A673 (cell line): Measurements from ENCODE around the gene TGIF1. TPM values are rescaled to one million over a fixed set of nuclear protein-coding genes. Genes with fewer than 3 reads are reported as not detected.
"Not testable (repeated sequence)": the region's sequence is repeated elsewhere in the genome, so short reads cannot be mapped to it uniquely, and the experiment has no call there.

Experiments
- BruUV-seq: library from RNA; stranded (reverse); fragments of 400-500 nt; replicated peaks from 2 replicates; lab custom pipeline; 2021; lab: Mats Ljungman, UMichigan
- CTCF ChIA-PET: fragments of 300-600 bp; sonication (Branson Sonifier 250); formaldehyde crosslinking; loops from one replicate; lab custom pipeline; 2022; ENCODE audit warnings: antibody characterized with exemption; lab: Charles Lee
- POLR2A ChIA-PET: fragments of 300-600 bp; sonication (Branson Sonifier 250); formaldehyde crosslinking; loops from one replicate; lab custom pipeline; 2022; ENCODE audit warnings: antibody characterized with exemption; ENCODE audit not compliant: low non-redundant PET; lab: Charles Lee
- DNase-seq: peaks from one replicate; pipeline ENCODE4 v3.0.0-alpha.2; 2015; ENCODE audit warnings: low spot score
- H3K27ac ChIP-seq: fragments of 200-600 bp; sonication (generic); 2 replicates; pipeline ENCODE4 v1.5.1; 2016; ENCODE audit warnings: mixed run types, low read depth, mild to moderate bottlenecking, mixed read lengths, antibody characterized with exemption, low read length; ENCODE audit not compliant: poor library complexity, severe bottlenecking
- H3K27me3 ChIP-seq: fragments of 200-600 bp; sonication (generic); replicated peaks from 2 replicates; pipeline ENCODE4 v1.6.1; 2017; ENCODE audit warnings: mixed run types, low read depth, mild to moderate bottlenecking, mixed read lengths, antibody characterized with exemption, low read length; ENCODE audit not compliant: insufficient read depth, poor library complexity
- H3K36me3 ChIP-seq: fragments of 200-600 bp; sonication (generic); 2 replicates; pipeline ENCODE4 v1.6.1; 2016; ENCODE audit warnings: mixed run types, mild to moderate bottlenecking, mixed read lengths, antibody characterized with exemption, low read length; ENCODE audit not compliant: insufficient read depth, poor library complexity, severe bottlenecking
- H3K4me1 ChIP-seq: fragments of 200-600 bp; sonication (generic); 2 replicates; pipeline ENCODE4 v1.6.1; 2017; ENCODE audit warnings: mixed run types, mild to moderate bottlenecking, mixed read lengths, antibody characterized with exemption, low read length; ENCODE audit not compliant: insufficient read depth, poor library complexity, severe bottlenecking
- H3K4me3 ChIP-seq: fragments of 200-600 bp; sonication (generic); 2 replicates; pipeline ENCODE4 v1.5.1; 2016; ENCODE audit warnings: low read depth, mixed run types, mild to moderate bottlenecking, mixed read lengths, low read length; ENCODE audit not compliant: poor library complexity, severe bottlenecking
- H3K9me3 ChIP-seq: fragments of 200-600 bp; sonication (generic); 2 replicates; pipeline ENCODE4 v1.6.1; 2016; ENCODE audit warnings: mixed run types, low read depth, mild to moderate bottlenecking, mixed read lengths, antibody characterized with exemption, low read length; ENCODE audit not compliant: poor library complexity, severe bottlenecking
- EZH2 ChIP-seq: fragments of 200-600 bp; sonication (generic); IDR thresholded peaks from 2 replicates; pipeline ENCODE4 v1.6.1; 2017; ENCODE audit warnings: borderline replicate concordance, low read depth, mild to moderate bottlenecking, mixed read lengths, antibody characterized with exemption, low read length; ENCODE audit not compliant: poor library complexity, severe bottlenecking
- intact Hi-C: fragments of 100-400 bp; cut with micrococcal nuclease; formaldehyde crosslinking; loops from one replicate; pipeline ENCODE4 v1.10.0; 2022; ENCODE audit not compliant: unreplicated experiment
- total RNA-seq: library from RNA; stranded (reverse); gene quantifications from 2 replicates; pipeline ENCODE4 v1.2.3, GENCODE V29; 2021
- TF ChIP-seq, protein P1 (sequence below): fragments of 300-800, 200-600 bp; sonication (generic); conservative IDR thresholded peaks from 2 replicates; pipeline ENCODE4 v1.5.1; 2017; ENCODE audit warnings: low read depth, mild to moderate bottlenecking, antibody characterized with exemption, low read length, moderate library complexity, mixed read lengths

Gene TGIF1
- total RNA-seq, 1 experiment from 2014 or later = 98.3 TPM

DNA sequence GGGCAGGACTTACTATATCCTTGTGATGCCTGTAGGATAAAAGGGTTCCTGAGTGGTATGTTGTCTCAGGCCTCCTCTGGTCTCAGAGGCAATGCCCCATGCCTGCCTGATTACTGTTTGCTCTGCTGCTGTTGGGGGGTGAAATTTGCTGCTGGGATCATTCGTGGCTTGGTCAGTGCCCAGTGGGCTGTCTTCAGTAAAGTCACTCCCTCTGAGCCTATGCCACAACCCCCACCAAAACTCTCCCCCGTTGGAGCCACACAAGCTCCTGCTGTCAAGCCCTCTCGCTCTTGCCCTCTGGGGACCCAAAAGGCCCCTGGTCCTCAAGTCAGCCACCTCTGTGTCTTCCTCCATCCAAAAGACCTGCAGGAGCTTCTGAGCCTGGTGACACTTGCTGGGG is 38.6 kb upstream of the TGIF1 start:
- no peaks in the 10 kb centered on the region for H3K4me1 ChIP-seq
- no peaks in the 10 kb centered on the region for H3K9me3 ChIP-seq
- no peaks in the 10 kb centered on the region for H3K36me3 ChIP-seq
- CTCF ChIA-PET = no interaction called here
- no peak overlapping the region for H3K4me3 ChIP-seq
- POLR2A ChIA-PET = no interaction called here
- TF ChIP-seq, protein P1, sequence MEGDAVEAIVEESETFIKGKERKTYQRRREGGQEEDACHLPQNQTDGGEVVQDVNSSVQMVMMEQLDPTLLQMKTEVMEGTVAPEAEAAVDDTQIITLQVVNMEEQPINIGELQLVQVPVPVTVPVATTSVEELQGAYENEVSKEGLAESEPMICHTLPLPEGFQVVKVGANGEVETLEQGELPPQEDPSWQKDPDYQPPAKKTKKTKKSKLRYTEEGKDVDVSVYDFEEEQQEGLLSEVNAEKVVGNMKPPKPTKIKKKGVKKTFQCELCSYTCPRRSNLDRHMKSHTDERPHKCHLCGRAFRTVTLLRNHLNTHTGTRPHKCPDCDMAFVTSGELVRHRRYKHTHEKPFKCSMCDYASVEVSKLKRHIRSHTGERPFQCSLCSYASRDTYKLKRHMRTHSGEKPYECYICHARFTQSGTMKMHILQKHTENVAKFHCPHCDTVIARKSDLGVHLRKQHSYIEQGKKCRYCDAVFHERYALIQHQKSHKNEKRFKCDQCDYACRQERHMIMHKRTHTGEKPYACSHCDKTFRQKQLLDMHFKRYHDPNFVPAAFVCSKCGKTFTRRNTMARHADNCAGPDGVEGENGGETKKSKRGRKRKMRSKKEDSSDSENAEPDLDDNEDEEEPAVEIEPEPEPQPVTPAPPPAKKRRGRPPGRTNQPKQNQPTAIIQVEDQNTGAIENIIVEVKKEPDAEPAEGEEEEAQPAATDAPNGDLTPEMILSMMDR = no peak
- TF ChIP-seq EZH2 = no peak
- no peaks in the 10 kb centered on the region for H3K27me3 ChIP-seq
- no peak overlapping the region for H3K27ac ChIP-seq
- intact Hi-C loops = no loop called here
- no peak for DNase-seq
- no TSS peak for BruUV-seq

GRCh38 chr18:3411854-3412268 is 38.1 kb upstream of the TGIF1 start:
- ChIA-PET POLR2A (no interaction called here), CTCF (no interaction called here)
- no peaks in the 10 kb centered on the region for H3K9me3 ChIP-seq
- H3K4me3 ChIP-seq = no peak overlapping the region
- no peaks in the 10 kb centered on the region for H3K27me3 ChIP-seq
- DNase-seq = no peak
- H3K4me1 ChIP-seq = no peaks in the 10 kb centered on the region
- intact Hi-C loops = no loop called here
- no peak overlapping the region for H3K27ac ChIP-seq
- no peaks in the 10 kb centered on the region for H3K36me3 ChIP-seq
- TF ChIP-seq, protein P1 = no peak
- no peak for TF ChIP-seq EZH2
- BruUV-seq = no TSS peak

- H3K27me3 ChIP-seq, H3K4me1 ChIP-seq, CTCF ChIA-PET, POLR2A ChIA-PET, H3K36me3 ChIP-seq, intact Hi-C loops, H3K4me3 ChIP-seq, BruUV-seq, DNase-seq, H3K9me3 ChIP-seq, H3K27ac ChIP-seq: not testable (repeated sequence)
These were observed 37.4 kb upstream of the TGIF1 start for GRCh38 chr18:3412528-3412927.

DNA sequence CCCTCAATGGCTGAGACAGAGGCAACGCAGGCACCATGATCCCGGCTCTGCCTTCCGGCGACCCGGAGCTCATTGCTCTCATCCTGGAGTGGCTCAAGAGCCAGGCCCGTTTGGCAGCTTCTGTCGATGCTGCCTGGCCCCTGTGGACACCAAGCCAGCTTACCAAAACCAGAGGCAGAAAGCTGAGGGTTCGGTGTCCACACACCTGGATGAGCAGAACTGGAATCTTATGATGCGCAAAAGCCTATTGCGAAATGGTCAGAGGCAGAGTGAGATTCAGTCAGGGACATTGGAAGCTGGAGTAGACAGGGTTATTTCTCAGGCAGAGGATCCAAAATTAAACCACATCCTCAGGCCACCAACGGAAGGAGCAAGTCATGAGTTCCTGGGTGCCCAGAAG is 34.9 kb upstream of the TGIF1 start:
- no peaks in the 10 kb centered on the region for H3K27me3 ChIP-seq
- TF ChIP-seq EZH2 = no peak
- TF ChIP-seq, protein P1 = no peak
- CTCF ChIA-PET = no interaction called here
- no peaks in the 10 kb centered on the region for H3K36me3 ChIP-seq
- H3K4me1 ChIP-seq = no peaks in the 10 kb centered on the region
- DNase-seq = no peak
- H3K27ac ChIP-seq = no peak overlapping the region
- H3K4me3 ChIP-seq = no peak overlapping the region
- no peaks in the 10 kb centered on the region for H3K9me3 ChIP-seq
- POLR2A ChIA-PET = no interaction called here
- intact Hi-C loops = no loop called here
- BruUV-seq = no TSS peak
